Activated gamma-delta T cell treated with anti-CD3 and anti-CD28 coated beads, Interleukin-2, amount 50 U/mL, for 16 hours (primary cell): ENCODE measurements around the gene RNF181.
"Not testable (repeated sequence)": the region's sequence is repeated elsewhere in the genome, so short reads cannot be mapped to it uniquely, and the experiment has no call there.

ENCODE experiments used
- DNase-seq: peaks from one replicate; pipeline ENCODE4 v3.0.0-alpha.2; 2020; ENCODE audit warnings: low read depth

The RNF181 gene

GRCh38 chr2:85614757-85615156 is 19.2 kb downstream of the RNF181 start:
- not testable (repeated sequence) for DNase-seq

DNA sequence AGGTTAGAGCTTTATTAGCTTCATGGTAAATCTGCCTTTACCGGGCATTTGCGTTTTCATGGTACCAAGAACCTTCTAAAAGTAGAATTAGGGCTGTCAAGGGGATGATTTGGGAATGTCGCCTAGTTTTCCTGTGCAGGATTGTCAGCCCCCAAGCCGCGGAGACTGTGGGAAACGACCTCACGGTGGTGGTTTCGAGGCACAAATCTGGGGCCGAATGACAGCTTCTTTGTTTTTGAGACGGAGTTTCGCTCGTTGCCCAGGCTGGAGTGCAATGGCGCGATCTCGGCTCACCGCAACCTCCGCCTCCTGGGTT is 19.8 kb downstream of the RNF181 start:
- no peak for DNase-seq

DNA sequence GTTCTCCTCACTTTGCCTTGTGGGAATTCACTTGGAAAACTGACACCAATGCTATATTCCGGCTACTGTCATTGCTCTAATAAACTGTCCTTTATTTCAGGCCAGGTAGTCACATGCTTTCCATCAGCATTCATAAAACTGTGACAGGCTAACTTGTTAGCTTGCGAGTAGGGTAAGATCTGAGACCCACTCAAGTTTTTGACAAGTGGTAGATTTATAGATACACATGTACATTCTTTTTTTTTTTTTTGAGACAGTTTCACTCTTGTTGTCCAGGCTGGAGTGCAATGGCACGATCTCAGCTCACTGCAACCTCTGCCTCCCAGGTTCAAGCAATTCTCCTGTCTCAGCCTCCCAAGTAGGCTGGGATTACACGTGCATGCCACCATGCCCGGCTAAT is 22.2 kb downstream of the RNF181 start:
- not testable (repeated sequence) for DNase-seq

GRCh38 chr2:85619617-85620016 is 24.1 kb downstream of the RNF181 start:
- DNase-seq = no peak

- DNase-seq = no peak
These were observed 25.8 kb downstream of the RNF181 start for GRCh38 chr2:85621338-85621737.

DNA sequence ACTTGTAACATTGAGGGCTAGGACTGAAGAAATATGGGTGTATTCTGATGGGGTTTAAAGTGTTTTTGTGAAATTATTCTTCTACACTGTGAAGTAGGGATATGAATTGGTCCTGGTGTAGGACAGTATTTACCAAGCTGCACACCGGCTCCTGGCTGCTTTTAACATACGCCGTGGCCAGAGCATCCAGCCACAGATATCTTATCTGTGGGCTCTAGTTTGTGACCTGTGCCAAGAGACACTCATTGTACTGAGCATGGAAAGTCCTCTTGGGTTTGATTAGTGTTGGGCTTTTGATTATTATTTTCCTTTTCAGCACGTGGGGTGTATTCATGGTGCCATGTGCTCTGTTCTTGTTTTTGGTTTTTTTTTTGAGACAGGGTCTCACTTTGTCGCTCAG is 28.4 kb downstream of the RNF181 start:
- no peak for DNase-seq

- no peak for DNase-seq
These were observed 33.1 kb downstream of the RNF181 start for GRCh38 chr2:85628658-85629057.

DNA sequence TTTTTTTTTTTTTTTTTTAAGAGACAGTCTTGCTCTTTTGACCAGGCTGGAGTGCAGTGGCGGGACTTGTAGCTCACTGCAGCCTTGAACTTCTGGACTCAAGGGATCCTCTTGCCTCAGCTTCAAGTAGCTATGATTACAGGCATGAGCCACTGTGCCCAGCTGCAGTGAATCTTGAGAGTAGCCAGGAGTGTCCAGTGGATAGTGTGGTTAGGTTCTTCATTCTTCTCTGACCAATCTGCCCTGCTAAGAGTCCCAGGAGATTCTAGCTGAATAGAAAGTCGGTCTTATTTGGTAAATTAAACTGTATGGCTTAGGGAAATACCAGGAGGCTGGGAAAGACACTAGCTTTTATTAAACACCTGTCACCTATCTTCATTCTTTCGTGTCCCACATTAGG is 35.8 kb downstream of the RNF181 start:
- DNase-seq = no peak

DNA sequence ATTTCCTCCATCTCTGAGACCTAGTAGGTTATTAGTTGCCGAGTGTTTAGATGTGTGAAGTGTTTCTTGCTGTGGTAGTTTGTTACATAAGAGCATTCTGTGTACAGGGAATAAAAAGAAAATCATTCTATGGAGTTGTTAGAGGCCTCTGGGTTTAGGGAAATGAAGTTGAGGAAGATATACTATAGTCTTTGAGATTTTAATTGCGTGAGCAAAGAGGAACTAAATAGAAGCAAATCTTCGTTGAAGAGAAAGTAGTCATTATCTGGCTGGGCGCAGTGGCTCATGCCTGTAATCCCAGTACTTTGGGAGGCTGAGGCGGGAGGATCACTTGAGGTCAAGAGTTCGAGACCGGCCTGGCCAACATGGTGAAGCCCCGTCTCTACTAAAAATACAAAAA is 39.5 kb downstream of the RNF181 start:
- DNase-seq = no peak

DNA sequence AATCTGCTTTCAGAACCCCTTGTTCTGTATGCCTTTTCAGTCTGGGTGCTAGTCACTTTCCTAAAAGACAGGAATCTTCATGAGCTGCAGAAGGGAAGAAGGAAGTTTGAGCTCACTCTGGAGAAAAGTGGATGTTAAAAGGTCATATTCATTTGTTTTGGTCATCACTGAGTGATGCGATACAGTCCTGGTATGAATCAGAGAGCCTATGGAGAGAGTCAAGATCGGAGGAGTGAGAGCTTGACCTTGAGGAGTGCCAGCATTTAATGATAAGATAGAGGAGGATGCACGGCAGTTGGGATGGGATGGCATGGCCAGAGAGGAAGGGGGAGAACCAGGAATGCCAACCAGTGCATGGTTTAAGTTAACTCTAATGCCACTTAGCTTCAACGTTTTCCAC is 40.1 kb downstream of the RNF181 start:
- no peak for DNase-seq

DNA sequence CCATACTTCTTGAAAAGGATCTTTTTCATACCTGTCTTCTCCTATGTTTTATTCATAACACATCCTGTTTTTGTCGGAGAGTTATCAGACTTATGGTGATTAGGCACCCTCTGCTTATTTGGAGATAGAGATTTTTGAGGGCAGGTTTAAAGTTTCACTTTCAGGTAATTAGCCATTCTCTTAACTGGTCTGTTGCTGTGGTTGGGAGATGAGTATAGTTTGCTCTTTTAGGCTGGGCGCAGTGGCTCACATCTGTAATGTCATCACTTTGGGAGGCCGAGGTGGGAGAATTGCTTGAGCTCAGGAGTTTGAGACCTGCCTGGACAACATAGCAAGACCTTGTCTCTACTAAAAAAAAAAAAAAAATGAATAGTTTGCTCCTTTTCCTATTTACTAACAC is 47.2 kb downstream of the RNF181 start:
- no peak for DNase-seq

- no peak for DNase-seq
These were observed 49.4 kb downstream of the RNF181 start for GRCh38 chr2:85644909-85645308.

- DNase-seq = no peak
These were observed 50.6 kb downstream of the RNF181 start for GRCh38 chr2:85646166-85646565.
